GM12878 (cell line): ENCODE data around the gene TULP4. TPM values are rescaled to one million over a fixed set of nuclear protein-coding genes. Genes with fewer than 3 reads are reported as not detected.

ENCODE experiments used
- ATAC-seq: fragments of 200-7000 bp; cut with Tn5 transposase; 3 replicates; pipeline ENCODE4 v1.9.1; 2020; ENCODE audit warnings: mild to moderate bottlenecking, moderate library complexity
- BruUV-seq: library from RNA; stranded (reverse); fragments of 400-500 nt; replicated peaks from 2 replicates; lab custom pipeline; 2021; lab: Mats Ljungman, UMichigan
- CTCF ChIA-PET: fragments of 300-600 bp; sonication (Branson Sonifier 250); formaldehyde crosslinking; extraction: SDS; loops from one replicate; lab custom pipeline; 2021; ENCODE audit warnings: inconsistent platforms; lab: Yijun Ruan, JAX
- POLR2A ChIA-PET: fragments of 350-600 bp; formaldehyde crosslinking; extraction: SDS; loops from one replicate; lab custom pipeline; 2021; ENCODE audit warnings: inconsistent platforms; lab: Charles Lee
- RAD21 ChIA-PET: fragments of 300-600 bp; sonication (Branson Sonifier 250); formaldehyde crosslinking; loops from one replicate; lab custom pipeline; 2023; ENCODE audit warnings: antibody characterized with exemption; ENCODE audit not compliant: unreplicated experiment; lab: Charles Lee
- SMC1A ChIA-PET: fragments of 300-600 bp; sonication (Branson Sonifier 250); formaldehyde crosslinking; loops from one replicate; lab custom pipeline; 2023; ENCODE audit not compliant: unreplicated experiment, uncharacterized antibody; lab: Charles Lee
- DNase-seq: peaks from one replicate; pipeline ENCODE4 v3.0.0-alpha.2; 2011; ENCODE audit warnings: low read depth, low spot score
- FAIRE-seq: peaks from 3 replicates; lab custom pipeline; 2011; peaks lifted over from hg19 to GRCh38; lab: Jason Lieb, UNC
- H2AFZ ChIP-seq: 2 replicates; pipeline ENCODE4 v1.6.0; 2011; ENCODE audit warnings: low read depth, low read length, control low read depth; ENCODE audit not compliant: control insufficient read depth
- H3K27ac ChIP-seq: 2 replicates; pipeline ENCODE4 v1.5.1; 2011; ENCODE audit warnings: control low read depth; ENCODE audit not compliant: control insufficient read depth, insufficient read depth
- H3K27me3 ChIP-seq, 2 experiments: replicated peaks in 1 of 2; 2 replicates each; pipeline versions ENCODE4 v1.6.0 to v1.6.1; 2011; ENCODE audit warnings: low read length in 1 of 2; ENCODE audit not compliant: control insufficient read depth in 2 of 2, insufficient read depth in 2 of 2
- H3K36me3 ChIP-seq, 2 experiments: 2 replicates each; pipeline ENCODE4 v1.5.1; 2011; ENCODE audit warnings: low read length in 1 of 2; ENCODE audit not compliant: control insufficient read depth in 2 of 2, insufficient read depth in 2 of 2
- H3K4me1 ChIP-seq: 2 replicates; pipeline ENCODE4 v1.6.1; 2011; ENCODE audit warnings: mild to moderate bottlenecking, low read length, moderate library complexity, mixed read lengths; ENCODE audit not compliant: control insufficient read depth, insufficient read depth
- H3K4me2 ChIP-seq: 2 replicates; pipeline ENCODE4 v1.6.0; 2011; ENCODE audit warnings: control low read depth; ENCODE audit not compliant: control insufficient read depth, insufficient read depth
- H3K4me3 ChIP-seq: fragments of 200-600 bp; sonication (generic); 2 replicates; pipeline ENCODE4 v1.5.1; 2016
- H3K79me2 ChIP-seq: 2 replicates; pipeline ENCODE4 v1.6.0; 2011; ENCODE audit warnings: low read length; ENCODE audit not compliant: control insufficient read depth, insufficient read depth
- H3K9ac ChIP-seq: 2 replicates; pipeline ENCODE4 v1.8.0; 2011; ENCODE audit warnings: low read length, control low read depth, mixed read lengths; ENCODE audit not compliant: control insufficient read depth, insufficient read depth
- H3K9me3 ChIP-seq: replicated peaks from 3 replicates; pipeline ENCODE4 v1.5.1; 2011; ENCODE audit warnings: mild to moderate bottlenecking, low read length; ENCODE audit not compliant: control insufficient read depth, insufficient read depth
- H4K20me1 ChIP-seq: 2 replicates; pipeline ENCODE4 v1.6.0; 2011; ENCODE audit not compliant: control insufficient read depth, insufficient read depth
- BACH1 ChIP-seq: fragments of 450-650 bp; IDR thresholded peaks from 2 replicates; pipeline ENCODE4 v1.6.1; 2017; ENCODE audit warnings: mild to moderate bottlenecking, borderline replicate concordance
- BMI1 ChIP-seq: fragments of 450-650 bp; IDR thresholded peaks from 2 replicates; pipeline ENCODE4 v1.6.1; 2016; ENCODE audit warnings: mild to moderate bottlenecking, moderate library complexity, borderline replicate concordance
- EED ChIP-seq: sonication (generic); IDR thresholded peaks from 2 replicates; pipeline ENCODE4 v1.6.1; 2016; ENCODE audit warnings: antibody characterized with exemption, low read depth
- EGR1 ChIP-seq, 2 experiments: IDR thresholded peaks; 1 replicate in 1 of 2; 2 replicates in 1 of 2; pipeline ENCODE4 v1.6.1; 2011 to 2012; ENCODE audit warnings: low read depth in 2 of 2, low read length in 2 of 2, borderline replicate concordance in 1 of 2, mild to moderate bottlenecking in 1 of 2, moderate library complexity in 1 of 2
- FOXK2 ChIP-seq: fragments of 450-650 bp; IDR thresholded peaks from 2 replicates; pipeline ENCODE4 v1.6.1; 2017; ENCODE audit warnings: mild to moderate bottlenecking, moderate library complexity
- FOXM1 ChIP-seq: IDR thresholded peaks from 2 replicates; pipeline ENCODE4 v1.6.1; 2012; ENCODE audit warnings: low read depth, mild to moderate bottlenecking, inconsistent platforms, low read length, moderate library complexity
- GABPA ChIP-seq: IDR thresholded peaks from 2 replicates; pipeline ENCODE4 v1.6.1; 2014; ENCODE audit warnings: antibody characterized with exemption, low read depth, mild to moderate bottlenecking, inconsistent platforms
- IRF4 ChIP-seq: IDR thresholded peaks from 2 replicates; pipeline ENCODE4 v1.6.1; 2011; ENCODE audit warnings: low read depth, low read length
- LARP7 ChIP-seq: fragments of 450-650 bp; IDR thresholded peaks from 2 replicates; pipeline ENCODE4 v1.6.1; 2017; ENCODE audit warnings: mild to moderate bottlenecking
- RAD21 ChIP-seq: IDR thresholded peaks from 2 replicates; pipeline ENCODE4 v1.6.1; 2011; ENCODE audit warnings: mild to moderate bottlenecking, low read depth, low read length, moderate library complexity; ENCODE audit not compliant: insufficient read depth
- RUNX3 ChIP-seq: IDR thresholded peaks from 2 replicates; pipeline ENCODE4 v1.6.1; 2012; ENCODE audit warnings: low read length, inconsistent platforms
- SUPT20H ChIP-seq: IDR thresholded peaks from 2 replicates; pipeline ENCODE4 v1.6.1; 2011; ENCODE audit warnings: low read depth, mild to moderate bottlenecking, low read length, moderate library complexity, borderline replicate concordance; ENCODE audit not compliant: control insufficient read depth
- WGBS: methylation state at CpG from one replicate; pipeline ENCODE4 v1.1.6; 2016; ENCODE audit warnings: low lambda C conversion rate; ENCODE audit not compliant: insufficient replicate concordance, insufficient coverage; ENCODE audit errors: missing lambda C conversion rate; 5-methylcytosine and 5-hydroxymethylcytosine counted together
- in situ Hi-C: fragments of 300-500 bp; cut with MboI; formaldehyde crosslinking; loops from 9 replicates; pipeline ENCODE4 v1.14.3; 2018; ENCODE audit warnings: mixed read lengths
- intact Hi-C: fragments of 100-400 bp; cut with micrococcal nuclease; formaldehyde crosslinking; loops from one replicate; pipeline ENCODE4 v1.14.2; 2022; ENCODE audit not compliant: unreplicated experiment
- polyA plus RNA-seq, 11 experiments: library from polyadenylated mRNA; depleted of rRNA in 4 of 11; unstranded in 6 of 11; stranded (reverse) in 5 of 11; fragments of >200 nt; fragmentation: Nextera tagmentation in 4 of 11; fragmentation: Illumina TruSeq in 1 of 11; extraction: Ambion mirVana in 4 of 11; extraction: Trizol in 1 of 11; gene quantifications; 1 replicate in 1 of 11; 2 replicates in 10 of 11; pipeline versions ENCODE4 v1.2.1 to v1.2.3, GENCODE V29; 2011 to 2016; ENCODE audit warnings: inconsistent platforms in 2 of 11, missing spikeins in 2 of 11, low read depth in 1 of 11
- total RNA-seq, 4 experiments: library from RNA; depleted of rRNA in 3 of 4; stranded (reverse); fragments of >200 nt in 3 of 4; fragmentation: Illumina TruSeq in 1 of 4; extraction: Trizol in 1 of 4; gene quantifications; 2 replicates each; pipeline versions ENCODE4 v1.2.1 to v1.2.3, GENCODE V29; 2013 to 2021
- TF ChIP-seq, protein P1 (sequence below): fragments of 450-650 bp; formaldehyde crosslinking; IDR thresholded peaks from 2 replicates; pipeline ENCODE4 v1.4.0; 2020; ENCODE audit warnings: mild to moderate bottlenecking, moderate library complexity
- TF ChIP-seq, protein P2 (sequence below): fragments of 150-350 bp; IDR thresholded peaks from 2 replicates; pipeline ENCODE4 v1.6.1; 2014; ENCODE audit warnings: mild to moderate bottlenecking, low read depth, low read length

The TULP4 gene
- total and polyA plus RNA-seq, 10 of the 15 experiments (the other 5 are each of a cell fraction or from before 2014, with no cell fraction given): 0.73 to 31.8 (median 14.0) TPM

DNA sequence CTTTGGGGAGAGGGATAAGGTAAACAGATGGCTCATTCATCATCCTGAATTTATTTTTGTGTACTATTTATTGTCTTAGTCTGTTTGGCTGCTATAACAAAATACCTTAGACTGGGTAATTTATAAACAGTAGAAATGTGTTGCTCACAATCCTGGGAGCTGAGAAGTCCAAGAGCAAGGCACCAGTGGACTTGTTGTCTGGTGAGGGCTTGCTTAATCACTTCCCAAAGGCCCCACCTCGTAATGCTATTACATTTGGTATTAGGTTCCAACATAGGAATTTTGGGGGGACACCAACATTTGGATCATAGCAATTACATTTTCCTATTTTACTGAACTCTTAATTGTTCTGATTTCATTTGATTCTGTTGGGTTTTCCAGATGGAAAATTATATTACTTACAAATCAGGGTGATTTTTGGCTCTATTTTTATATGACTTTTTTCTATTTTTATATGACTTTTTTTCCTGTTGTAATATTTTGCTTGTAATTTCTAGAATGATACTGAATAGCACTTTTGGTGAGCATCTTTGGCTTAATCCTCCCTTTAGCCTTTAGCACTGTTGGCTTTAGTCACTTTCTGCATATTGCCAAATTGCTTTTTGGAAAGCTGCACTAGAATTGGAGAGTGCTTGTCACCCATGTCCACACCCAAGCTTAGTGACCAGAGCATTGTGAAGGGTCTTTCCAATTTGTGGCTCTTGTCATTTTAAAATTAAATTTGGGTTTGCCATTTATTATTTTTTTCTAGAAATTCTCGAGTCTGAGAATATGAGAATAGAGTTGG lies 43.7 kb upstream of the TULP4 start:
- Histone ChIP-seq H4K20me1 (no peaks in the 10 kb centered on the region), H3K4me1 (peaks cover 20% of the 10 kb centered on the region), H3K36me3 (no peaks in the 10 kb centered on the region; a peak in 2 of 4 replicates), H3K9me3 (peaks cover 2% of the 10 kb centered on the region; the same call in 1 of the 3 replicates), H2AFZ (no peak overlapping the region), H3K27ac (no peak overlapping the region), H3K9ac (no peak overlapping the region), H3K79me2 (peaks cover 6% of the 10 kb centered on the region), H3K4me2 (no peak overlapping the region), H3K4me3 (no peak overlapping the region), H3K27me3 (no peaks in the 10 kb centered on the region)
- CTCF ChIA-PET: no interaction called here
- in situ Hi-C loops (no loop called here), intact Hi-C loops (no loop called here)
- SMC1A ChIA-PET: no interaction called here
- FAIRE-seq (no peak), DNase-seq (no peak), ATAC-seq (no peak)
- no TSS peak for BruUV-seq
- WGBS: 92% methylated on average over 2 of the region's 2 CpGs
- RAD21 ChIA-PET: interaction anchor here (2.0 kb wide), 1 partner anchor 26 kb away, joined by 6 read pairs; no protein-coding TSS in a partner anchor
- TF ChIP-seq SUPT20H (no peak), IRF4 (no peak), FOXM1 (no peak), RUNX3 (no peak), RAD21 (no peak), LARP7 (no peak), BMI1 (no peak), EED (no peak), FOXK2 (no peak), GABPA (no peak), EGR1 (IDR thresholded peaks at IDR 0.05; ENCODE audit: borderline replicate concordance in 1 of 2, low read depth in 2 of 2, low read length in 2 of 2) (no peak), BACH1 (no peak)
- TF ChIP-seq, protein P1, sequence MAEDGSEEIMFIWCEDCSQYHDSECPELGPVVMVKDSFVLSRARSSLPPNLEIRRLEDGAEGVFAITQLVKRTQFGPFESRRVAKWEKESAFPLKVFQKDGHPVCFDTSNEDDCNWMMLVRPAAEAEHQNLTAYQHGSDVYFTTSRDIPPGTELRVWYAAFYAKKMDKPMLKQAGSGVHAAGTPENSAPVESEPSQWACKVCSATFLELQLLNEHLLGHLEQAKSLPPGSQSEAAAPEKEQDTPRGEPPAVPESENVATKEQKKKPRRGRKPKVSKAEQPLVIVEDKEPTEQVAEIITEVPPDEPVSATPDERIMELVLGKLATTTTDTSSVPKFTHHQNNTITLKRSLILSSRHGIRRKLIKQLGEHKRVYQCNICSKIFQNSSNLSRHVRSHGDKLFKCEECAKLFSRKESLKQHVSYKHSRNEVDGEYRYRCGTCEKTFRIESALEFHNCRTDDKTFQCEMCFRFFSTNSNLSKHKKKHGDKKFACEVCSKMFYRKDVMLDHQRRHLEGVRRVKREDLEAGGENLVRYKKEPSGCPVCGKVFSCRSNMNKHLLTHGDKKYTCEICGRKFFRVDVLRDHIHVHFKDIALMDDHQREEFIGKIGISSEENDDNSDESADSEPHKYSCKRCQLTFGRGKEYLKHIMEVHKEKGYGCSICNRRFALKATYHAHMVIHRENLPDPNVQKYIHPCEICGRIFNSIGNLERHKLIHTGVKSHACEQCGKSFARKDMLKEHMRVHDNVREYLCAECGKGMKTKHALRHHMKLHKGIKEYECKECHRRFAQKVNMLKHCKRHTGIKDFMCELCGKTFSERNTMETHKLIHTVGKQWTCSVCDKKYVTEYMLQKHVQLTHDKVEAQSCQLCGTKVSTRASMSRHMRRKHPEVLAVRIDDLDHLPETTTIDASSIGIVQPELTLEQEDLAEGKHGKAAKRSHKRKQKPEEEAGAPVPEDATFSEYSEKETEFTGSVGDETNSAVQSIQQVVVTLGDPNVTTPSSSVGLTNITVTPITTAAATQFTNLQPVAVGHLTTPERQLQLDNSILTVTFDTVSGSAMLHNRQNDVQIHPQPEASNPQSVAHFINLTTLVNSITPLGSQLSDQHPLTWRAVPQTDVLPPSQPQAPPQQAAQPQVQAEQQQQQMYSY (CRISPR knock-in tag): no peak
- TF ChIP-seq, protein P2, sequence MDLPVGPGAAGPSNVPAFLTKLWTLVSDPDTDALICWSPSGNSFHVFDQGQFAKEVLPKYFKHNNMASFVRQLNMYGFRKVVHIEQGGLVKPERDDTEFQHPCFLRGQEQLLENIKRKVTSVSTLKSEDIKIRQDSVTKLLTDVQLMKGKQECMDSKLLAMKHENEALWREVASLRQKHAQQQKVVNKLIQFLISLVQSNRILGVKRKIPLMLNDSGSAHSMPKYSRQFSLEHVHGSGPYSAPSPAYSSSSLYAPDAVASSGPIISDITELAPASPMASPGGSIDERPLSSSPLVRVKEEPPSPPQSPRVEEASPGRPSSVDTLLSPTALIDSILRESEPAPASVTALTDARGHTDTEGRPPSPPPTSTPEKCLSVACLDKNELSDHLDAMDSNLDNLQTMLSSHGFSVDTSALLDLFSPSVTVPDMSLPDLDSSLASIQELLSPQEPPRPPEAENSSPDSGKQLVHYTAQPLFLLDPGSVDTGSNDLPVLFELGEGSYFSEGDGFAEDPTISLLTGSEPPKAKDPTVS: no peak
- POLR2A ChIA-PET: interaction anchor here (0.6 kb wide), 2 partner anchors 83 to 149 kb away, joined by 3 to 5 read pairs; no protein-coding TSS in a partner anchor
